NCI-H82 treated with DMSO at 0.1 percent for 48 hours (cell line): Measurements from ENCODE around the gene COQ8B.
"Not testable (repeated sequence)": the region's sequence is repeated elsewhere in the genome, so short reads cannot be mapped to it uniquely, and the experiment has no call there.

Source experiments
- DNase-seq: peaks from one replicate; lab custom pipeline; 2025; ENCODE audit not compliant: unreplicated experiment; lab: John Stamatoyannopoulos, UW

COQ8B gene

GRCh38 chr19:40716482-40717324 lies at the start of gene COQ8B, which contains the start of gene ITPKC:
Gene COQ8B, minus strand, starts transcription at chr19:40716886. Its CDS starts 2,254 bp downstream, at chr19:40714632.
Gene ITPKC, plus strand, starts transcription at chr19:40717112. Its CDS starts 24 bp downstream, at chr19:40717136.
- DNase-seq = peak; percentile 84

- not testable (repeated sequence) for DNase-seq
Measured at GRCh38 chr19:40766385-40766784, 49.7 kb upstream of the COQ8B start.

DNA sequence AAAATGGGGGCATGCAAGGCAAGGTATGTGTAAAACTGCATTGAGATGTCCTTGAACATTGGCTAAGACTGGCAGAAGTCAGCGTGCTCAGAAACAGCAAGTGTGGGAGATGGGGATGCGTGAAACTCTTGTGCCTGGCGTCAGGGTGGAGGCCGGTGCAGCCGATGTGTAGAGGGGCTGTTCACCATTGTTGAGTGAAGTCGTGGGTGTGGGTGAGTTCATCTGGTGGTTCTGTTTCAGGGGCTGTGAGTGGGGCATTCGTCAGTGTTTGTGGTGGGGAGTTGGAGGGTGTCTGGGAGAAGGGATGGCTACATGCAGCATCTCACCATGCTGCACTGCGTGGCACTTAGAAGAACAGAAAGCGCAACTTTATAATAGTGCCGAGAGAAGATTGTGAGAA lies 47.3 kb upstream of the COQ8B start:
- no peak for DNase-seq

DNA sequence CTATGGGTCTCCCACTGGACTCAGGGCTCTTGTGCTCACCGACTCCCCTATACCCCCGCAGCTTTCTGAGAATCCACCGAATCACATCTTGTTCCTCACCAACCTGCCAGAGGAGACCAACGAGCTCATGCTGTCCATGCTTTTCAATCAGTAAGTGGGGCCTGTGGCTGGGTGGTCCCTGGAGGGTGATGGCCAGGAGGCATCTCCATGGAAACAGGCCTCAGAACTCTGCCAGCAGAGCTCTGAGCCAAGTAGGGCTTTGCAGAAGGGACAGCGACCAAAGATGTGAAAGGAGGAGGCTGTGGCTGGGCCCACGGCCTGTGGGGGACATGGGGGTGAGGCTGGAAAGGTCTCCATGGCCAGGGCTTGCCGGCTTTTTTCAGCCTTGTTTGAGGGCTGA lies 46.8 kb upstream of the COQ8B start:
- no peak for DNase-seq

GRCh38 chr19:40762754-40763470 lies 46.2 kb upstream of the COQ8B start:
- no peak for DNase-seq

GRCh38 chr19:40759352-40759751 lies 42.7 kb upstream of the COQ8B start:
- DNase-seq = no peak

- no peak for DNase-seq
Measured at GRCh38 chr19:40758491-40758890, 41.8 kb upstream of the COQ8B start.

DNA sequence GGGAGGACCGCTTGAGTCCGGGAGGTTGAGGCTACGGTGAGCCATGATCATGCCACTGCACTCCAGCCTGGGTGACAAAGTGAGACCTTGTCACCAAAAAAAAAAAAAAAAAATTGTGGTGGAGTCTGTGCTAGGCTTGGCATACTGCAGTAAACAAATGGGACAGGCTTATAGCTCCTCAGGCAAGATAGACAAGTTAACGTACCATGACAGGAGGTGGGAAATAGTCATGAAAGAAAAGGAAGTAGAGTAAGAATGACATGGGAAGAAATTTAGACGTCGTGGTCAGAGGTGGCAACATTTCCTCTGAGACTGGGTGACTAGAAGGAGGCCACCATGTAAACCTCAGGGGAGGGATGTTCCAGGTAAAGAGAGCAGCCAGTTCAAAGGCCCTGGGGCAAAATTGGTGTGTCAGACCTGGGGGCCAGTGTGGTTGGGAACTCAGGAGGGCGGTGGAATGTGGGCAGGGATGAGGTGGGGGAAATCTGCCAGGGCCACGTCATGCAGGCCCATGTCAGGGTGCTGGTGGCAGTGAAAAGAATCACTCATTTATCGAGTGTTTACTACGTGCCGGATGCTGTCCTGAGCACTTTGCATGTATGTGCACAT lies 39.9 kb upstream of the COQ8B start:
- no peak for DNase-seq

- DNase-seq = no peak
Measured at GRCh38 chr19:40755791-40756190, 39.1 kb upstream of the COQ8B start.

- DNase-seq = no peak
Measured at GRCh38 chr19:40755248-40755624, 38.5 kb upstream of the COQ8B start.

DNA sequence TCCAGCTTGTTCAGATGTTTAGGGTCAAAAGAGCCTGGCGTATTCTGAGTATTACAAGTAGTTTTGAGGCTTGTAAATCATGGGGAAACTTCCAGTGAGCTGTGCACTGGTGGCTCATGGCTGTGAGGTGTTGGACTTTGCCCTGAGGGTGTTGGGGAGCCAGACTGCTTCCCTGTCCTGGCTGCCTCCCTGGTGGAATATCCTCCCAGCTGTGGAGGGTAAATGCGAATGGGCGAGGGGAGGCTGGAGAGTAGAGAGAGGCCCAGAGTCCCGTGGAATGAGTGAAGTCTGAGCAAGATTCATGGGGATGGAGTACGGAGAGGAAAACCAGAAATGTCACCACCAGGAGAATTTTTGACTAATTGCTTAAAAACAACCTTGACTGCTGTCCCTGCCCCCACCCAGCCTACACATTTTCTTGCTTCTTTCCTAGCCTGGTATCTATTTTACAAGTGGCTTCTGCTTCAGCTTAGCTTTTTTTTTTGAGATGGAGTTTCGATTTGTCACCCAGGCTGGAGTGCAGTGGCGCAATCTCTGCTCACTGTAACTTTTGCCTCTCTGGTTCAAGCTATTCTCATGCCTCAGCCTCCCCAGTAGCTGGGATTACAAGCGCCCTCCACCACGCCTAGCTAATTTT lies 38.0 kb upstream of the COQ8B start:
- DNase-seq = no peak

- DNase-seq = no peak
Measured at GRCh38 chr19:40752257-40752781, 35.6 kb upstream of the COQ8B start.

DNA sequence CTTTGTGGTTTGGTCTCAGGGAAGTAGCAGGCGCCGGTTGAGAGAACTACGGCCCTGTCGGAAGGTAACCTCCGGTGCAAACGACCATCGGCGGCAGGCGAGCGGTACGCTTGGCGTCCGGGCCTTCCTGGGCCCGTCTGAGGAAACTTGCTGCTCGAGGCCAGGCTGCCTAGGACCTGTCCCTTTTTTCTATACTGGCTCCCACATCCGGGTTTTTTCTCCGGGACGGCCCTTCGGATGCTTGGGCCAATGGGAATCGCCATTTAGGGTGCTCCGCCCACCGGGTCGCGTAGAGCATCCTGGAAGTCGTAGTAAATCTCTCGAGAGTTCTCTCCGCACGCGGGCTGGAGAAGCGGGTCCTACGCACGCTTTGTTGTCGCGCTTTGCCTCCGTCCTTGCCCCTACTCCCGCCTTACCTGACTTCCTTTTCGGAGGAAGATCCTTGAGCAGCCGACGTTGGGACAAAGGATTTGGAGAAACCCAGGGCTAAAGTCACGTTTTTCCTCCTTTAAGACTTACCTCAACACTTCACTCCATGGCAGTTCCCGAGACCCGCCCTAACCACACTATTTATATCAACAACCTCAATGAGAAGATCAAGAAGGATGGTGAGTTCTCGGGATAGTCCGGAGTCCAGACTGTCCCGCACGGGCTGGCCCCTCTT lies 34.3 kb upstream of the COQ8B start, which contains the start of gene SNRPA:
Gene SNRPA, plus strand, starts transcription at position 330 of the 664 bp plus-strand sequence. Its CDS starts 206 bp downstream, at position 536.
- peak; percentile 96 for DNase-seq

- peak; percentile 100 for DNase-seq
Measured at GRCh38 chr19:40750058-40750873, 33.6 kb upstream of the COQ8B start, which contains the start of gene ACTMAP. Gene ACTMAP, minus strand, starts transcription at chr19:40750477. Its CDS starts 674 bp downstream, at chr19:40749803.

DNA sequence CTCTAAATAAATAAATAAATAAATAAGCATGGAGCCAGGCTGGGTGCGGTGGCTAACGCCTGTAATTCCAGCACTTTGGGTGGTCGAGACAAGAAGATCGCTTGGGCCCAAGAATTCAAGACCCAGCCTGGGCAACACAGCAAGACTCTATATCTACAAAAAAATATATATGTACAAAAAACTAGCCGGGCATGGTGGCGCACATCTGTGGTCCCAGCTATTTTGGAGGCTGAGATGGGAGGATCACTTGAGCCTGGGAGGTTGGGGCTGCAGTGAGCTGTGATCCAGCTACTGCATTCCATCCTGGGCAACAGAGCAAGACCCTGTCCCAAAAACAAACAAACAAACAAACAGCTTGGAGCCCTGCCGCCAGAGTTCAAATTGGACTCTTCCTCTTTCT lies 30.9 kb upstream of the COQ8B start:
- no peak for DNase-seq

DNA sequence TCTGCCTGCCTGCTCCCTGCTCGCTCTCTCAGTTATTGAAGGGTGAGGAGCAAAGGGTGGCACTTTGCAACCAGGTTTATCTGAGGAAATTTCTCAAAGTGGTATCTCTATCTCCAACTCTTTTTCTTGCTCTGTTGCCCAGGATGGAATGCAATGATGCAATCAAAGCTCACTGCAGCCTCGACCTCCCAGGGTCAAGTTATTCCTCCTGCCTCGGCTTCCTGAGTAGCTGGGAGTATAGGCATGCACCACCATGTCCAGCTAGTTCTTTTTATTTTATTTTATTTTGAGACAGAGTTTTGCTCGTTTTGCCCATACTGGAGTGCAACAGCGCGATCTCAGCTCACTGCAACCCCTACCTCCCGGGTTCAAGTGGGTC lies 28.7 kb upstream of the COQ8B start:
- no peak for DNase-seq

DNA sequence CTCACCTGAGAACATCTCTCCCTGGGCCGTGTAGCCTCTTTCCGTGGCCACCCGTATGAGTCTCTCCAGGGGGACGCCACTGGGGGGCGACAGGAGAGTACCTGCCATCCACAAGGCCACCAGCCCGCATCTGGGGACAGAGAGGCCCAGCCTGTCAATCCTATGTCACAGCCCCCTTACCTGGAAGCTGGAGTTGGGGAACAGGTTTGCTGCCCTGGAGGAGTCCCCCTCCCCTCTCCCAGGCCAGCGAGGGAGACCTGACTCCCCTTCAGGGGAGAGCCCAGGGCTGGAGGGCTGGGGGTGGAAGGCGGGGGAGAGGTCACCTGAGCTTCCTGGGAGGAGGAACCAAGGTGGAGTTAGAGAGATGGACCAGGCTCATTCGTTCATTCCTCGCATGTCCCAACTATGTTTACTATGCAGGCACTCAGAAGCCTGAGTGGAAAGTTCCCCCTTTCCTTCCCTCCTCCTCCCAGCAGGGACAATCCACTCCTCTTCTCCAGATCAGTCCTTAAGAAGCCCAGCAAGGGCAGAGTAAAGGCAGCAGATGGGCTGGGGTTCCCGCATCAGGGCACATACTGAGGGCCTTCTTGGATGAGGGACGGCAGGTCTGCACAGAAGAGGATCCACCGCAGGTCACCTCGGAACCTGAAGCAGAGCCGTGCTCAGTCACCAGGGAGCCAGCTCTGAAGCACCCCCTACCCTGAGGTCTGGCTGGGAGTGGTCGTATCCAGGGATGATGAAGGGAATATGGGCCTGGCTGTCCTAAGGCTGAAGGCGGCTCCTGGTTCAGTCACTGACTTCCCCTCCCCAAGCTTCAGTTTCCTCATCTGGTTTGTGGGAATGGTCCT lies 28.1 kb upstream of the COQ8B start:
- DNase-seq = no peak

- DNase-seq = no peak
Measured at GRCh38 chr19:40743926-40744325, 27.2 kb upstream of the COQ8B start.

GRCh38 chr19:40742886-40743285 lies 26.2 kb upstream of the COQ8B start:
- DNase-seq = no peak
